Smooth muscle cell of the umbilical artery (primary cell): ENCODE results near the gene TBC1D20. TPM values are rescaled to one million over a fixed set of nuclear protein-coding genes. Genes with fewer than 3 reads are reported as not detected.

Source experiments
- total RNA-seq: library from RNA; depleted of rRNA; stranded (reverse); fragments of >200 nt; gene quantifications from 2 replicates; pipeline ENCODE4 v1.2.3, GENCODE V29; 2014

TBC1D20 gene
- total RNA-seq, result 45.7 and 45.8 TPM in 2 replicates

GRCh38 chr20:462199-462991, at the start of gene TBC1D20:
TBC1D20 (minus strand) TSS chr20:462533; CDS start chr20:462405, 128 bp downstream.

GRCh38 chr20:407953-408842, 54.1 kb downstream of the TBC1D20 start, which contains the start of gene RBCK1:
RBCK1 (plus strand) TSS chr20:408299; CDS start chr20:408758, 459 bp downstream.

Other genes with a start within 250 kb of the TBC1D20 start
- not detected in 2 replicates for gene DEFB129, start 235.3 kb downstream of the TBC1D20 start, total RNA-seq
- gene DEFB132, start 204.8 kb downstream of the TBC1D20 start, total RNA-seq, result not detected in 2 replicates
- gene C20orf96, start 171.8 kb downstream of the TBC1D20 start, total RNA-seq, result 3.9 and 4.1 TPM in 2 replicates
- 9.6 and 11.3 TPM in 2 replicates for gene ZCCHC3, start 165.0 kb downstream of the TBC1D20 start, total RNA-seq
- gene SOX12, start 137.0 kb downstream of the TBC1D20 start, total RNA-seq, result 4.8 and 8.9 TPM in 2 replicates
- 24.9 and 40.3 TPM in 2 replicates for gene NRSN2, start 115.4 kb downstream of the TBC1D20 start, total RNA-seq
- gene TRIB3, start 81.8 kb downstream of the TBC1D20 start, total RNA-seq, result 45.9 and 69.5 TPM in 2 replicates
- gene RBCK1, start 54.2 kb downstream of the TBC1D20 start, total RNA-seq, result 65.0 and 82.0 TPM in 2 replicates
- gene CSNK2A1, start 81.3 kb upstream of the TBC1D20 start, total RNA-seq, result 118 and 242 TPM in 2 replicates
- gene TCF15, start 147.8 kb upstream of the TBC1D20 start, total RNA-seq, result not detected in 2 replicates
- 57.9 and 82.7 TPM in 2 replicates for gene SRXN1, start 190.7 kb upstream of the TBC1D20 start, total RNA-seq
- gene SCRT2, start 213.3 kb upstream of the TBC1D20 start, total RNA-seq, result not detected in 2 replicates